Activated CD4-positive, CD25-positive, alpha-beta regulatory T cell treated with anti-CD3 and anti-CD28 coated beads, Interleukin-2, amount 50 U/mL, for 16 hours (primary cell): ENCODE measurements around the gene RHOT1.
"Not testable (repeated sequence)": the region's sequence is repeated elsewhere in the genome, so short reads cannot be mapped to it uniquely, and the experiment has no call there.

Experiments
- DNase-seq: peaks from one replicate; pipeline ENCODE4 v3.0.0-alpha.2; 2020; ENCODE audit warnings: low read depth, low spot score

RHOT1 gene

DNA sequence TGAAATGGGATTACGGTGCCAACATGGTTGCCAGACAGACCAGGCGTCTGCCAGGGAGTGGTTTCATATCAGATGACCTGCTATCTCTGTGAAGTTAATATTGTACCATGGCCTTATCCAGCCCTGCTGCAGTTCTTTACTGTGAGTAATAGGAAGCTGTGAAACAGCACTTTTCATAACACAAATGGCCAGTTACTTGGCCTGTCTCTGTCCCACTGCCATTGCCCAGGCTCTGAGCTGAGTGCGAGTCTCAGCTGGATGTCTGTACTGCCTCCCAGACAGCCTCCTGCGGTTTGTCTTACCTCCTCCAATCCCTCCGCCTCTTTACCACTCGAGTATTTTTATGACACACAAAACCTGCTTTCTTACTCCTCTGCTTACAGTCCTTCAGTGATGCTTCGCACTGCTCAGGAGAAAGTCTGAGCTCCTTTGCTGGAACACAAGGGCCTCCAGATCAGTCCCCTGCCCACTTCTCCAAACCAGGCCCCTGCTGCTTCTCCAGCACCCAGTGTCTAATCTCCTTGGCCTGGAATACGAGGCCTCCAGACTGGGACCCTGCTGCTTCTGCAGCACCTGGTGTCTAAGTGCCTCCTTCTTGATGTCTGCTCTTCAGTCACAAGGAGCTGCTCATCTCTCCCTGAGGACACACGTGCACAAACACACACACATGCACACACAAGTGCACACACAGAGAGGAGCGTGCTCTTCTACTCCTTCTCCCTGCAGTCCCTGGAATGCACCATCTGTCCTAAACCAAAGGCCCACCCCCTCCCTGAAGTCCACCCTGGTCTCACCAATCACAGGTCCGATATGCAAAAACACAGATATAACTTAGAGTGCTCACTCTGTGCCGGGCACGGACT lies 17.1 kb upstream of the RHOT1 start:
- no peak for DNase-seq

DNA sequence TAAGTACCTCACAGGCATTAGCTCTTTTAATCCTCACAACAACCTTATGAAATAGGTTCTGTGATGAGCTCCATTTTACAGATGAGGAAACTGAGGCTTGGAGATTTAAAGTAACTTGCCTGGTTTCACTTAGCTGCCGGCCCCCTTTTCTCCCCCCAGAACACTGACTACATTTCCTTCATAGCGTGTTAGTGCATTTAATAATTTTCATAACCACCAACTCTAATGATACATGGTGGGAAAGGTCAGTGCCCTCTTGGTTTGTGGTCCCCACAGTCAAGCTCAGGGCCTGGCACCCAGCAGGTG lies 16.5 kb upstream of the RHOT1 start:
- no peak for DNase-seq

DNA sequence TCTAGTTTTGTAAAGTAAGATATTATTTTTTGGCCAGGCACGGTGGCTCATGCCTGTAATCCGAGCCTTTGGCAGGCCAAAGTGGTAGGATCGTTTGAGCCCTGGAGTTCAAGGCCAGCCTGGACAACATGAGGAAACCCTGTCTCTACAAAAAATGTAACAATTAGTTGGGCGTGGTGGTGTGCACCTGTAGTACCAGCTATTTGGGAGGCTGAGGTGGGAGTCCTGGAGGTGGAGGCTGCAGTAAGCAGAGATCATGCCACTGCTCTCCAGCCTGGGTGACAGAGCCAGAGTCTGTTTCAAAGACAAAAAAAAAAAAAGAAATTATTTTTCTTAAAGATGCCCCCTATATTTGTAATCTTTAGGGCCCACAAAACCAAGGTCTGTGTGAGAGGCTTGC lies 16.0 kb upstream of the RHOT1 start:
- DNase-seq: no peak

DNA sequence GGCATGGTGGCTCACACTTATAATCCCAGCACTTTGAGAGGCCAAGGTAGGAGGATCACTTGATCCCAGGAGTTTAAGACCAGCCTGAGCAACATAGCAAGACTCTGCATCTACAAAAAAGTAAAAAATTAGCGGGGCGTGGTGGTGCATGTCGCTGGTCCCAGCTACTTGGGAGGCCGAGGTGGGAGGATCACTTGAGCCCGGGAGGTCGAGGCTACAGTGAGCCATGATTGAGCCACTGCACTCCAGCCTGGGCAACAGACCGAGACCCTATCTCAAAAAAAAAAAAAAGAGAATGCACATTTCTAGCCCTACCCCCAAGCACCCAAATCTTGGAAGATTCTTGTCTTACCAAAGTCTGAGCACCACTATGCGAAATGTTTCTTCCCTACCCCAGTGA lies 15.6 kb upstream of the RHOT1 start:
- no peak for DNase-seq

DNA sequence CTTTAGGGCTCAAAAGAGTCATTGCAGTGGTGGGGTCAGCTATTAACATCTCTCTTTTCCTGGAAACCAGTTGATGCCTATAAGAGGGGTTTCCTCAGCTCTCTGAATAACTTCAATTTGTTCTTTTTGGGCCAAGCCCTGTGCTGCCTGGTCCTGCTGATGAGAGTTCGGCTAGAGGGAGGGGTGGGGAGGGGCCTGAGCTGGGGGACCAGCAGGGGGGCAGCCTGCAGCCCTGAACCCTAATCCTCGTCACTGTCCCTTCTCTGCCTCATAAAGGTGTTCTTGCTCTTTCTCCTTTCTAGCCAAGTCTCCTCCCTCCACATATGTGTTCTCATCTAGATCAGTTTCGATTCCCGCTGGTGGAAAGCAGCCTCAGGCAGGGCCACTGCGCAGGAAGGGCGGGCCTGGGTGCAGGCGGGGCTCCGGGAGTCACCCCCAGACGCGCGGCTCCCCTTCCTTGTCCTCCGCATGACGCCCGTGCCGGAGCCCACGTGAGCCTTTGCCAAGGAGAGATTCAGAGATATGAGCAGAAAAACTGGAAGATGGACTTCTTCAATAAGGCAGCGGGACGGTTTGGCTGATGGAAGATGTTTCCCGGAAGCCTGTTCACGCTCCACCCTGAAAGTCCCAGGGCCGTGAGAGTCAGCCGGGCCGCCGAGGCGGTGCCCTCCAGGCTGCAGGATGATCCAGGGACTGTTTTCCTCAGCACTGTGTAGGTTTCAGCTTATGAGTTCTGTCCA lies 15.0 kb upstream of the RHOT1 start:
- peak; percentile 59 for DNase-seq

DNA sequence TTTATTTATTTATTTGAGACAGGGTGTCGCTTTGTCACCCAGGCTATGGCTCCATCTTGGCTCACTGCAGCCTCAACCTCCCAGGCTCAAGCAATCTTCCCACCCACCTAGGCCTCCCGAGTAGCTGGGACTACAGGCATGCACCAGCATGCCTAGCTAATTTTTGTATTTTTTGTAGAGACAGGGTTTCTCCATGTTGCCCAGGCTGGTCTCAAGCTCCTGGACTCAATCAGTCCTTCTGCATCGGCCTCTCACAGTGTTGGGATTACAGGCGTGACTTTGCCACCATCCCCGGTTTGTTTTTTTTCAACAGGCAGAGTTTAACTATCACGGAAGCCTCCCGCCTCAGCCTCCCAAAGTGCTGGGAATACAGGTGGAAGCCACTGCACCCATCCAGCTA lies 13.8 kb upstream of the RHOT1 start:
- not testable (repeated sequence) for DNase-seq

DNA sequence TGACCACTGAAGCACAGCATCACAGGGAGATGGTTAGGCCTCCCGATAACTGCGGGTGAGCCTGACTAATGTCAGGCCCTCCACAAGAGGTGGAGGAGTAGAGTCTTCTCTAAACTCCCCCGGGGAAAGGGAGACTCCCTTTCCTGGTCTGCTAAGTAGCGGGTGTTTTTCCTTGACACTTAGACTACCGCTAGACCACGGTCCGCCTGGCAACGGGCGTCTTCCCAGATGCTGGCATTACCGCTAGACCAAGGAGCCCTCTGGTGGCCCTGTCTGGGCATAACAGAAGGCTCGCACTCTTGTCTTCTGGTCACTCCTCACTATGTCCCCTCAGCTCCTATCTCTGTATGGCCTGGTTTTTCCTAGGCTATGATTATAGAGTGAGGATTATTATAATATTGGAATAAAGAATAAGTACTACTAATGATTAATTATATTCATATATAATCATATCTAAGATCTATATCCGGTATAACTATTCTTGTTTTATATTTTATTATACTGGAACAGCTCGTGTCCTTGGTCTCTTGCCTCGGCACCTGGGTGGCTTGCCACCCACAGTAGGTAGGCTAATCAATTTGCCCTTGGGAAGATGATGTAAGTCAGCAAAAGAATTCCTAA lies 6.7 kb upstream of the RHOT1 start:
- not testable (repeated sequence) for DNase-seq

DNA sequence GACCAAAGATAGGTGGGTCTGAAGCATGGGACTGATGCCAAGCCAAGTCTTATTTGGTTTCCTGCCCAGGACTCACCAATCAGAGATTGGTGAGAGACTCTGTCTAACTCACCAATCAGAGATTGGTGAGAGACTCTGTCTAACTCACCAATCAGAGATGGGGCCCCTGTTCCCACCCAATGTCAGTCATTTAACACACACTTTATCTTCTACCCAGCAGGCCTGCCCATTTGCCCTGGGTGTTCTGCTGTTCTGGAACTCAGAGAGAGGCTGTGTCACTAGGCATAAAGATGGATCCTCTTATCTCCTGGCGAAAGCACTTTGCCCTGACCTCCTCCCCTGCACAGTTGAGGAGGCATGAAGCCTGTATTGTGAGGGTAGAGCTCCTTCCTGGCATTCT lies 5.4 kb upstream of the RHOT1 start:
- DNase-seq: no peak

DNA sequence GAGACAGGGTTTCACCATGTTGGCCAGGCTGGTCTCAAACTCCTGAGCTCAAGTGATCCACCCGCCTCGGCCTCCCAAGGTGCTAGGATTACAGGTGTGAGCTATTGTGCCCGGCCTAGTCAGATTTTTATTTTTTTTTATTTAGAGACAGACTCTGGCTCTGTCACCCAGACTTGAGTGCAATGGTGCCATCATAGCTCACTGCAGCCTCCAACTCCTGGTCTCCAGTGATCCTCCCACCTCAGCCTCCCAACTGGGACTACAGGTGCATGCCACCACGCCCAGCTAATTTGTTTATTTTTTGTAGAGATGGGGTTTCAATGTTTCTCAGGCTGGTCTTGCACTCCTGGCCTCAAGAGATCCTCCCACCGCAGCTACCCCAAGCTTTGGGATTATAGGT lies 2.8 kb upstream of the RHOT1 start:
- DNase-seq: not testable (repeated sequence)

DNA sequence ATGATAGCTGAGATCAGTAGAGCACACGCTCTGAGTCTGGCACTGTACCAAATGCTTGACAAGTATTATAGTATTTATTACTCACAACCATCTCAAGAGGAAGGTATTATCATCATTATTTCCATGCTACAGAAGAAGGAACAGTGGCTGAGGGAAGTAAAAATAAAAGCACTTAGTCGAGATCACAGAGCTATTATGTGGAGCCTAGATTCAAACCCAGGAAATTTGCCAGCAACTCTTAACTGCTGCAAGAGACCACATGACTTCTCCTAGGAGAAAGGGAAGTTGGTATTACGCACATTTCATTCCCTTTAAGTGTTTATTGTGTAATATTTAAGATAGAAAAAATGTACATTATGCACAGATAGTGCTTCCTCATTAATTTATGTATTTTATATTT lies 1.0 kb upstream of the RHOT1 start:
- DNase-seq: no peak

DNA sequence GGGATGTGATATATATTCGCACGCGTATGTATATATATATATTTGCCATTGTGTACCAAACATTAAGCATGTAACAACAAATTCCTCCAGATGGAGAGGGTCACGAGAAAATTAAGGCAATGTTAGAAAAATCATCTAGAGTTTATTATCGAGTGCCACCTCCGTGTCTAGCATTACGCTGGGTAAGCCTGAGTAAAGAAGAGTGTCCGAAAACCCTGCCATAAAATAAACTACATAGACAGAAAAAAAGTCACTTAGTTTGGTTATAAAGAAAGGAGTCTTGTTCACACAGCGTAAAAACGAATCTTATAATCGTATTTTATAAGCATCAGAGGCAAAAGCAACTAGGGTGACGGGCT lies 644 bp upstream of the RHOT1 start:
- DNase-seq: no peak

DNA sequence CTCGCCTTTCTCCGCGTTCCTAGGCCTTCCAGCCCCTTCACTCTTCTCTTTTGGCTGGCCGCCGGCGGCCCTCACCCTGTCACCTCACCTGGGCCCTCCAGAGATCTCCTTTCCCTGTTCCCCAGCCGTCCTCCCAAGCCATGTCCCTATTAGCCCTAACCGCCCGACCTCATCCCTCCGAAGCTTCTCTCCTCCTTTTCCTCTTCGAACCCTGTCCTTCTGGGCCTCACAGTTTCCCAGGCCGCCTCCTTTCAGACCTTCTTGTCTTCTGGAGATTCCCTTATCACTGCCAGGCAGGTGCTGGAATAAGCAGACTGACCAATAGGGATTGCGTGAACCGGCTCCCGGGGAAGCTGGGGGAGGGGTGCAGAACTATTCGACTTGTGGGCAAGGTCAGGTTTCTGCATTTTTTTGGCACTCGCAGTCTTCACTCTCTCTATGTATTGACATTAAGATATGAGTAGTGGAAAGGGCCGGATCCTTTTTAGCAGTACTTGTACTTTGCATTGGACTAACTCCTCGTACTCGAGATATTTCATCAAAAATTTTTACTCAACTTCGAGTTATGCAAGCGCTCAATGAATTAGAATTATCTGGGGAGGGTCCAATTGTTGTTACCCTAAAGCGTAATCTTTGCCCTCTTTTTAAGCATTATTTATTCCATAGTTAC lies 690 bp downstream of the RHOT1 start:
- no peak for DNase-seq

DNA sequence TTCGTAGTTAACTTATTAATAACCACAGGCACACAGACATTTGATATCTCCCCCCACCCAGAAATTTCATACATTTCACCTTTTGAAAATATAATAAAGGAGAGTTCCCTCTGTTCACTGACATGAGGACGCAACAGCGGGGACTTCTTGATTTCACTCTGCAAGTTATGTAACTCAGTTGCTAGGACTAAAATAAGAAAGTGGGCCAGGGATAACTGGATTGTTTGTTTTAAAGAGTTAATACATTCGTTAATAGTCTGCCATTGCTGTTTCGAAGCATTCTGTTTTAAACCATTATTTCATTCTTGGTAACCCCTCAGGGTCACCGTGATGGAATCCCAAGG lies 1.2 kb downstream of the RHOT1 start:
- no peak for DNase-seq

DNA sequence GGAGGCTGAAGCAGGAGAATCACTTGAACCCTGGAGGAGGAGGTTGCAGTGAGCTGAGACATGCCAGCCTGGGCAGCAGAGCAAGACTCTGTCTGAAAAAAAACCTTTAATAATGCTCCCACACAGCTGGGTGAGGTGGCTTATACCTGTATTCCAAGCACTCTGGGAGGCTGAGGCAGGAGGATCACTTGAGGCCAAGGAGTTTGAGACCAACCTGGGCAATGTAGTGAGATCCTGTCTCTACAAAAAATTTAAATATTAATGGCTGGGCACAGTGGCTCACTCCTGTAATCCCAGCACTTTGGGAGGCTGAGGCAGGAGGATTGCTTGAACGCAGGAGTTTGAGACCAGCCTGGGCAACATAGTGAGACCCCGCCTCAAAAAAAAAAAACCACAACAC lies 2.1 kb downstream of the RHOT1 start:
- not testable (repeated sequence) for DNase-seq

DNA sequence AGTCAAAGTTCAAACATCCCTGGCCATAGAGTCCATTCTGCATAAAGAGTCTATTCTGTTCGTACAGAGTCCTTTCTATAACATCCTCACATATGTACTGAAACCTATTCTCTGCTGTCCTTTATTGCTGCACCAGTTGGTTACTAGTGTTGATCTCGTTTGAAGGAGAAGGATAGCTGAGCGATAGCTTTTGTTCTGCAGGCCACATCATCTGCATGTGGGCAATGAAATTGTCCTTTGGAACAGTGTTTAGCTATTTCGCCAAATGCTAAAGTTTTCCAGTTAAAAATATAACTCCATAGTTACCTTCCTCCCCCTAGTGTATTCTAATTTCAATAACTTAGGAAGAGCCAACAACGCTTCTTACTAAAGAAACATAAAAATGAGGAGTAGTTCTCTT lies 6.0 kb downstream of the RHOT1 start:
- DNase-seq: no peak

DNA sequence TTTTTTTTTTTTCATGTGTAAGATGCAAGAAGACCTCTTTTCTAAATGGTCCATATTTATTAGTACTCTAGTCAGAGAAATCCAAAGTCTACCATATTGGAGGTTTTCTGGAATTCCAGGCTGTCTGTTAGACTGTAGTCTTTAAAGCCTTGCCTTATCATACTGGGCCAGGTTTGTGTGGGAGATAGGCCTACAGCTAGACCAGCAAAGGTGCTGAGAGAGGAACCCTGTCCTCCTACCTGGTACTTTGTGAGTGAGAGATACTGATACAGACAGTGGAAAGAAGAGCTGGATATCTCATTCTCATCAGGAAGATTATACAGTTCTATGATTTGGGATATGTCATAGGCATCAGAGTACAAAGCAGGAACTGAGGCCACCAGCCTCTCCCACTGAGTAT lies 8.1 kb downstream of the RHOT1 start:
- no peak for DNase-seq

DNA sequence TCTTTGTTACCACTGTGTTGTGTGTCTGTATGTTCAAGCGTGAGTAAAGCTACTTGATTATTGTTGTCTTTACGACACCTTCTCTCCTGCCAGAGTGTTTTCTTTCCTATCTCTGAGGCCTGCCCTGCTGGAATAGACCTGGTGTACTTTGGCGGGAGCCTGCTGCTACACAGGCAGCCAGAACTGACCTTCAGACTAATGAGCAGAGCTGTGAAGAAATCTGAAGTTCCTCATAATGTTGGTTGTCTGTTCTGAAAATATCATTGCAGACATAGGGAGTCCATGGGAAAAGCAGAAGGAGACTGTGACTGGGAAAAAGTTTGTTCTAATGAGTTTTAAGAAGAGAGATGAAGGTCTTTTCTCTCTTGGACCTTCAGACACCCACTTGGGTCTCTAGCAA lies 9.8 kb downstream of the RHOT1 start:
- DNase-seq: no peak

DNA sequence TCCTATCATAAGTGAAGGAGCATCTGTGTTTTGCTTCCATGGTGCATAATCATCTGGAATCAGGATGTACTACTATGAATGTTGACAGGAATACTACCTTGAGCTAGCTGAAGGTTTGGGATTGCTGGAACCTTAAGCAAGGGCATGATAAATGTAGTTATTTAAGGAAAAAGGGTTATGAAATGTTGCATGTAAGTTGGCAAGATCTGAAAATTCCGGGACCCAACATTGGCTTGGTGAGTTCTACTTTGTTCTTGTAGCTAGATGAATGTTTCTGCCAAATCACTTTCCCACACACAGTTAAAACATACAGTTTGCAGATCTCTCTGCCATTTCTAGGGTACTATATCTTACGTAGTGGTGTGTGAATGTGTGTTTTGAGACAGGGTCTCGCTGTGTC lies 13.6 kb downstream of the RHOT1 start:
- DNase-seq: no peak

DNA sequence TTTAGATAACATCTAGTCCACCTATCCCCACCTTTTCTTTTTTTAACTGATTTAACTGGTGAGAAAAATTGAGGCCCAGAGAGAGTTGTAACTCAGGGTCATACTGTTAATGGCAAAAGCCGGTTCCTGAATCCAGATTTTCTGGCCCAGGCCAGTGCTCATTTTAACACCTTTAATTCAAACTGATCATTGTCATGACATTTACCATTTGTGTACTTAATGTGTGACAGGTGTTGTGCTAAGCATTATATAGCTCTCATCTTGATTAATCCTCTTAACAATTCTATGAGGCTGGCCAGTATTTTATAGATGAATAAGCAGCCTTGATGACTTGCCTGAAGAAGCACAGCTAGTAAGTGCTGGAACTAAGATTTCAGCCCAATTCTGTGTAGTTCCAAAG lies 14.4 kb downstream of the RHOT1 start:
- no peak for DNase-seq

DNA sequence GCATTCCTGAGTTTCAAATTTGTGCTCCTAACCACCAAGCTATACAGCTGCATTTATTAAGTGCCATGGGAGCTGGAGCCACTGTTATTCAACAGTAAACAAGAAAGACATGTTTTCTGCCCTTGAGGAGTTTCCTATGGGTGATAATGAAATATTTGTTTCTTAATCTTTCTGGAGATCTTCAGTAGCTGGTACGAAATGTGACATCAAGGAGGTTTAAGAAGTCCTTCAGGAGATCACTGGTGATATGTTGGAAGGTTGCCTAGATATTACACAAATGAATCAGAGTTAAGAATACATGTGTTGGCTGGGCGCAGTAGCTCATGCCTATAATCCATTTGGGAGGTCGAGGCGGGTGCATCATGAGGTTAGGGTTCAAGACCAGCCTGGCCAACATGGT lies 14.9 kb downstream of the RHOT1 start:
- DNase-seq: no peak

DNA sequence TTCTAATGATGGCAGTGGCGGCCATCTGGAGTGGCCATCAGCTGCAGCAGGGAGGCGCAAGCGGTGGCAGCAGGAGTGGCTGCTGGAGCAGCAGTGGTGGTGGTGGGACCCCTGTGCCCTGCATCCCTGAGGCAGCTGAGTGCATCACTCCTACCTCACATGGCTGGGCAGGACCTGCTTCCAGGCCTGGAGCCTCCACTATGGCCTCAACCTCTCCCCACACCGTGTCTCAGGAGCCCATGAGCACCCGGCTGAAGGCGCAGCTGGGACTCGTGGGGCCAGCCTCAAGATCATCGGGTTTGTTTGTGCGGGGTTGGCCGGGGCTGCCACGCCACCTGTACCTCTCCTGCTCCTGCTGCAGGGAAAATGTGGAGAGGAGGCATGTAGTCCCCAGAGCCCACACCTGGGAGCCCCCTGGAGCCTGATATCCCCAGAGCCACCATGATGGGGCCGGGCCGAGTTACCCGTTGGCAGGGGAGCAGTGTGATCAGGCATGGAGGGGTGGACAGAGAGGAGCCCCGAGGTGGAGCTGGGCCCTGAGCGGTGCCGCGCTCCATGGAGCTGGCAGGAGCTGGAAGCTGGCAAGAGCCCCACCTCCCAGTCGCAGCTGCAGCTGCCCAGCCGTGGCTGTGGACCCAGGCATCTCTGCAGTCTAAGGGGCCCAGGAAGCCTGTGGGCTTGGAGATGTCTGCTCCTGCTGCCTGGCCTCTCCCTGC lies 16.7 kb downstream of the RHOT1 start:
- no peak for DNase-seq
